Hepatocyte (in vitro differentiated cells): ENCODE results near the gene ZNF80. TPM values are rescaled to one million over a fixed set of nuclear protein-coding genes. Genes with fewer than 3 reads are reported as not detected.

Experiments used
- DNase-seq: peaks from one replicate; pipeline ENCODE4 v3.0.0-alpha.2; 2016; ENCODE audit warnings: low spot score
- H2AFZ ChIP-seq: fragments of 200-600 bp; sonication (generic); 2 replicates; pipeline ENCODE4 v1.6.0; 2016; ENCODE audit warnings: antibody characterized with exemption, mild to moderate bottlenecking
- H3K27ac ChIP-seq: fragments of 200-600 bp; sonication (generic); 2 replicates; pipeline ENCODE4 v1.5.1; 2016; ENCODE audit warnings: mild to moderate bottlenecking
- H3K27me3 ChIP-seq: fragments of 200-600 bp; sonication (generic); 2 replicates; pipeline ENCODE4 v1.6.1; 2016
- H3K36me3 ChIP-seq: fragments of 200-600 bp; sonication (generic); replicated peaks from 2 replicates; pipeline ENCODE4 v1.5.1; 2016; ENCODE audit warnings: low read depth; ENCODE audit not compliant: insufficient read depth
- H3K4me1 ChIP-seq: fragments of 200-600 bp; sonication (generic); 2 replicates; pipeline ENCODE4 v1.5.1; 2016; ENCODE audit warnings: mild to moderate bottlenecking, moderate library complexity; ENCODE audit not compliant: insufficient read depth
- H3K4me2 ChIP-seq: fragments of 200-600 bp; sonication (generic); 2 replicates; pipeline ENCODE4 v1.6.0; 2016
- H3K4me3 ChIP-seq: fragments of 200-600 bp; sonication (generic); 2 replicates; pipeline ENCODE4 v1.5.1; 2016; ENCODE audit warnings: mild to moderate bottlenecking
- H3K79me2 ChIP-seq: fragments of 200-600 bp; sonication (generic); 2 replicates; pipeline ENCODE4 v1.6.0; 2017; ENCODE audit warnings: mild to moderate bottlenecking
- H3K9me2 ChIP-seq: fragments of 200-600 bp; sonication (generic); replicated peaks from 2 replicates; pipeline ENCODE4 v1.6.0; 2017; ENCODE audit warnings: mild to moderate bottlenecking; ENCODE audit not compliant: insufficient read depth
- H3K9me3 ChIP-seq: fragments of 200-600 bp; sonication (generic); 2 replicates; pipeline ENCODE4 v1.5.1; 2016; ENCODE audit warnings: low read depth, mild to moderate bottlenecking
- H4K20me1 ChIP-seq: fragments of 200-600 bp; sonication (generic); 2 replicates; pipeline ENCODE4 v1.6.0; 2016; ENCODE audit warnings: mild to moderate bottlenecking; ENCODE audit not compliant: insufficient read depth, poor library complexity, severe bottlenecking
- CTCF ChIP-seq: fragments of 200-600 bp; sonication (generic); IDR thresholded peaks from 2 replicates; pipeline ENCODE4 v1.5.1; 2016; ENCODE audit warnings: antibody characterized with exemption, mild to moderate bottlenecking; ENCODE audit not compliant: poor library complexity
- EZH2 ChIP-seq: fragments of 200-600 bp; sonication (generic); IDR thresholded peaks from 2 replicates; pipeline ENCODE4 v1.6.1; 2016; ENCODE audit warnings: antibody characterized with exemption, mild to moderate bottlenecking, borderline replicate concordance
- EZH2phosphoT487 ChIP-seq: fragments of 200-600 bp; sonication (generic); IDR thresholded peaks from one replicate; pipeline ENCODE4 v1.6.1; 2018; ENCODE audit warnings: antibody characterized with exemption, mild to moderate bottlenecking, low read depth, moderate library complexity; ENCODE audit not compliant: unreplicated experiment, severe bottlenecking
- WGBS: methylation state at CpG from one replicate; pipeline ENCODE4 v1.1.6; 2016; ENCODE audit warnings: low lambda C conversion rate; ENCODE audit errors: missing lambda C conversion rate; 5-methylcytosine and 5-hydroxymethylcytosine counted together
- polyA plus RNA-seq: library from polyadenylated mRNA; unstranded; fragments of >200 nt; fragmentation: Nextera tagmentation; extraction: Ambion mirVana; gene quantifications from 2 replicates; pipeline ENCODE4 v1.2.1, GENCODE V29; 2016
- total RNA-seq: library from RNA; depleted of rRNA; stranded (reverse); fragments of >200 nt; gene quantifications from 2 replicates; pipeline ENCODE4 v1.2.3, GENCODE V29; 2014

Gene ZNF80
- total and polyA plus RNA-seq, 2 experiments from 2014 or later: not detected

GRCh38 chr3:114216186-114216970, 21.0 kb downstream of the ZNF80 start:
- H3K4me2 ChIP-seq: no peak overlapping the region

GRCh38 chr3:114214542-114215341, 22.6 kb downstream of the ZNF80 start:
- Histone ChIP-seq H3K36me3 (no peaks in the 10 kb centered on the region), H3K4me1 (no peaks in the 10 kb centered on the region), H3K4me2 (peak overlapping the region; percentile 64), H2AFZ (no peak overlapping the region), H3K9me3 (no peaks in the 10 kb centered on the region), H3K79me2 (no peaks in the 10 kb centered on the region), H4K20me1 (no peaks in the 10 kb centered on the region), H3K4me3 (no peak overlapping the region), H3K9me2 (no peaks in the 10 kb centered on the region), H3K27ac (no peak overlapping the region), H3K27me3 (peaks cover 5% of the 10 kb centered on the region)
- DNase-seq: no peak
- no peak for TF ChIP-seq CTCF
- no peak for TF ChIP-seq EZH2
- TF ChIP-seq EZH2phosphoT487: no peak
- 74% methylated on average over 6 of the region's 6 CpGs for WGBS

More at GRCh38 chr3:114216186-114216970, 21.0 kb downstream of the ZNF80 start:
- Histone ChIP-seq H2AFZ (no peak overlapping the region), H3K4me3 (no peak overlapping the region), H3K27me3 (peaks cover 5% of the 10 kb centered on the region), H3K27ac (no peak overlapping the region), H3K9me2 (no peaks in the 10 kb centered on the region), H3K4me1 (no peaks in the 10 kb centered on the region), H3K79me2 (no peaks in the 10 kb centered on the region), H3K36me3 (no peaks in the 10 kb centered on the region), H4K20me1 (no peaks in the 10 kb centered on the region), H3K9me3 (no peaks in the 10 kb centered on the region)
- DNase-seq: no peak
- WGBS: 82% methylated on average over 5 of the region's 5 CpGs
- TF ChIP-seq EZH2phosphoT487 (no peak), CTCF (no peak), EZH2 (no peak)

GRCh38 chr3:114213627-114214541, 23.5 kb downstream of the ZNF80 start:
- WGBS: 37% methylated on average over 19 of the region's 19 CpGs
- no peaks in the 10 kb centered on the region for H3K9me2 ChIP-seq
- peaks cover 5% of the 10 kb centered on the region for H3K27me3 ChIP-seq
- no peaks in the 10 kb centered on the region for H3K4me1 ChIP-seq
- H3K9me3 ChIP-seq: no peaks in the 10 kb centered on the region
- no peak for DNase-seq
- H3K36me3 ChIP-seq: no peaks in the 10 kb centered on the region
- no peaks in the 10 kb centered on the region for H4K20me1 ChIP-seq
- no peaks in the 10 kb centered on the region for H3K79me2 ChIP-seq
- H3K27ac ChIP-seq: no peak overlapping the region
- H3K4me3 ChIP-seq: no peak overlapping the region
- H3K4me2 ChIP-seq: peak overlapping the region; percentile 64
- TF ChIP-seq EZH2 (no peak), CTCF (no peak), EZH2phosphoT487 (no peak)
- no peak overlapping the region for H2AFZ ChIP-seq
